ENCODE results near the gene MB21D2.

The MB21D2 gene

GRCh38 chr3:192920411-192920810 is 2.8 kb upstream of the MB21D2 start:
- no peaks in the 10 kb centered on the region for H3K9me3 Mint-ChIP-seq
- no peaks in the 10 kb centered on the region for H3K36me3 Mint-ChIP-seq (ENCODE audit: low read depth)
- H3K4me3 Mint-ChIP-seq = no peak overlapping the region
- no peak for DNase-seq
- no peak overlapping the region for H3K27ac Mint-ChIP-seq
- TF ChIP-seq, protein P1, sequence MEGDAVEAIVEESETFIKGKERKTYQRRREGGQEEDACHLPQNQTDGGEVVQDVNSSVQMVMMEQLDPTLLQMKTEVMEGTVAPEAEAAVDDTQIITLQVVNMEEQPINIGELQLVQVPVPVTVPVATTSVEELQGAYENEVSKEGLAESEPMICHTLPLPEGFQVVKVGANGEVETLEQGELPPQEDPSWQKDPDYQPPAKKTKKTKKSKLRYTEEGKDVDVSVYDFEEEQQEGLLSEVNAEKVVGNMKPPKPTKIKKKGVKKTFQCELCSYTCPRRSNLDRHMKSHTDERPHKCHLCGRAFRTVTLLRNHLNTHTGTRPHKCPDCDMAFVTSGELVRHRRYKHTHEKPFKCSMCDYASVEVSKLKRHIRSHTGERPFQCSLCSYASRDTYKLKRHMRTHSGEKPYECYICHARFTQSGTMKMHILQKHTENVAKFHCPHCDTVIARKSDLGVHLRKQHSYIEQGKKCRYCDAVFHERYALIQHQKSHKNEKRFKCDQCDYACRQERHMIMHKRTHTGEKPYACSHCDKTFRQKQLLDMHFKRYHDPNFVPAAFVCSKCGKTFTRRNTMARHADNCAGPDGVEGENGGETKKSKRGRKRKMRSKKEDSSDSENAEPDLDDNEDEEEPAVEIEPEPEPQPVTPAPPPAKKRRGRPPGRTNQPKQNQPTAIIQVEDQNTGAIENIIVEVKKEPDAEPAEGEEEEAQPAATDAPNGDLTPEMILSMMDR (IDR thresholded peaks at IDR 0.05) = no peak
- H3K4me1 Mint-ChIP-seq = peaks cover 50% of the 10 kb centered on the region
- H3K27me3 Mint-ChIP-seq (ENCODE audit: low read depth, poor library complexity) = peaks cover 20% of the 10 kb centered on the region

GRCh38 chr3:192919901-192920300 is 2.2 kb upstream of the MB21D2 start:
- no peak for DNase-seq
- Mint-ChIP-seq H3K4me1 (peaks cover 55% of the 10 kb centered on the region), H3K27me3 (ENCODE audit: low read depth, poor library complexity) (peaks cover 25% of the 10 kb centered on the region), H3K9me3 (no peaks in the 10 kb centered on the region), H3K4me3 (no peak overlapping the region), H3K27ac (no peak overlapping the region), H3K36me3 (ENCODE audit: low read depth) (no peaks in the 10 kb centered on the region)
- TF ChIP-seq, protein P1 (IDR thresholded peaks at IDR 0.05) = no peak

DNA sequence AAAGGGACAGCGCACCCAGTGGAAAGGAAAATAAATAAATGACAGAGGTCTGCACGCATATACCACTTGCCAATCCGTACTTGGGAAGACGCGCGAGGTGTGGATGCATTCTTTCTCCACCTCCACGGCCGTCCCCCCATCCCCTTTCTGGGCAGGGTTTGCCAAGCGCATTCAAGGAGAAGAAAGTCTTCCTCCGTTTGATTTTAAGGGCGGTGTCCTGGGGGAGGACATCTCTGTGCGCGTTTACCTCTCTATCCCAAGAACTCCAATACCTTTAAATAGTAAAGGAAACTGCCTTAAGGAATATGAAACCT is 576 bp upstream of the MB21D2 start:
- TF ChIP-seq, protein P1 (IDR thresholded peaks at IDR 0.05) = no peak
- no peak for DNase-seq
- no peaks in the 10 kb centered on the region for H3K36me3 Mint-ChIP-seq (ENCODE audit: low read depth)
- peaks cover 36% of the 10 kb centered on the region for H3K27me3 Mint-ChIP-seq (ENCODE audit: low read depth, poor library complexity)
- peak overlapping the region; percentile 85 for H3K27ac Mint-ChIP-seq
- H3K4me1 Mint-ChIP-seq = peaks cover 61% of the 10 kb centered on the region
- H3K9me3 Mint-ChIP-seq = no peaks in the 10 kb centered on the region
- peak overlapping the region; percentile 99 for H3K4me3 Mint-ChIP-seq

- Mint-ChIP-seq H3K36me3 (ENCODE audit: low read depth) (no peaks in the 10 kb centered on the region), H3K27ac (peak overlapping the region; percentile 93), H3K9me3 (no peaks in the 10 kb centered on the region), H3K4me1 (peaks cover 56% of the 10 kb centered on the region), H3K4me3 (peak overlapping the region; percentile 99), H3K27me3 (ENCODE audit: low read depth, poor library complexity) (peaks cover 36% of the 10 kb centered on the region)
- DNase-seq = peak; percentile 65
- TF ChIP-seq, protein P1 (IDR thresholded peaks at IDR 0.05) = no peak
Observed at GRCh38 chr3:192917028-192917403, 640 bp downstream of the MB21D2 start.

DNA sequence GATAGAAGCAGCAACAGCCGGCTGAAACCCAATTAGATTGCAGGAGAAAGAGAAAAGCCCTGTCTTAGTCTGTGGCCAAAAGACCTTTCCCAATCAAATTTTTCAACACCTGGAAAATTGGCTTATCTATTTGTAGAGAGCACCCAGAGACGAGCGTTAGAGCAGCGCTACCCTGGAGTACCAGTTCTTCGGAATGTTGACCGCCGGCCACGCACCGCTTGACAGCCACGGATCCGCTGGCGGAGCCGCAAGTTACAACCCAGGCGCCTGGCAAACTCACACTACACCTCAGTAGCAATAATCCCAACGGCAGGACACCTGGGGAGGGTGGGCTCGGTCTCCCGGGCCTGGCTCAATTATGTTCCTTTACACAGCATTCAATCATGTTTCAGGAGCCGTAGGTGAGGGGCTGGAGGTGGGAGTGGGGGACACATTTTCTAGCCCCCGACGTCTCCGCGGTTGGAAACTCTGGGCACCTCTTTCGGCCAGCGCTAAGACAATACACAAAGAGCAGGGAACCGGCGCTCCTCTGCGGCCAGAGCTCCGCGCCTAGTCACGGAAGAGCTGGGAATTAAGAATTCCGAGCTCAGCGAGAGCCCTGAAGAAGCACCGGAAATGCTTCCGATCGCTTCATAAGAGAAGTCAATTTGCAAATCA is 1.2 kb downstream of the MB21D2 start:
- Mint-ChIP-seq H3K27ac (peak overlapping the region; percentile 93), H3K4me3 (peak overlapping the region; percentile 99), H3K27me3 (ENCODE audit: low read depth, poor library complexity) (peaks cover 36% of the 10 kb centered on the region), H3K36me3 (ENCODE audit: low read depth) (no peaks in the 10 kb centered on the region), H3K4me1 (peaks cover 56% of the 10 kb centered on the region), H3K9me3 (no peaks in the 10 kb centered on the region)
- DNase-seq = peak; percentile 62
- TF ChIP-seq, protein P1 (IDR thresholded peaks at IDR 0.05) = no peak

DNA sequence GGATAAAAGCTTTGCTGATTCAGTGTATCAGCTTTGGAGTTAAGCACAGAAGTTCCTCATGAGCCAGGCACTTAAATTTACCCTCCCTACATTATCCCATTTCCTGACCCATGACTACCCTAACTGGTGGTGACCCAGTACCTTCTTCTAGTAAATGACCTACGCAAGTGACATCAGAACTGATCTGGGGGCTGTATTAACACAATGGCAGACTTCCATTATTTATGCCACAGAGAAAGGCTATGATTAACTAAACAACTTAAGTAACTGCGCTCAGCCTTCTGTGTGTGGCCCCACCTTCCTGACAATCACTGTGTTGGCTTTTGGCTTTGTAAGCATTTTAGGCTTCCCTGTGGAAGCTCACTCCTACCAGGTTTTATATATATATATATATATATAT is 1.9 kb downstream of the MB21D2 start:
- no peaks in the 10 kb centered on the region for H3K36me3 Mint-ChIP-seq (ENCODE audit: low read depth)
- no peak for DNase-seq
- H3K9me3 Mint-ChIP-seq = no peaks in the 10 kb centered on the region
- H3K4me1 Mint-ChIP-seq = peaks cover 54% of the 10 kb centered on the region
- peaks cover 36% of the 10 kb centered on the region for H3K27me3 Mint-ChIP-seq (ENCODE audit: low read depth, poor library complexity)
- TF ChIP-seq, protein P1 (IDR thresholded peaks at IDR 0.05) = no peak
- no peak overlapping the region for H3K27ac Mint-ChIP-seq
- peak overlapping the region; percentile 99 for H3K4me3 Mint-ChIP-seq
